GM23338 (cell line): ENCODE data around the gene MAP2K4. TPM values are rescaled to one million over a fixed set of nuclear protein-coding genes. Genes with fewer than 3 reads are reported as not detected.

Source experiments
- ATAC-seq: fragments of 200-7000 bp; cut with Tn5 transposase; 3 replicates; pipeline ENCODE4 v1.9.1; 2020
- DNase-seq: peaks from one replicate; pipeline ENCODE4 v3.0.0-alpha.2; 2015; ENCODE audit warnings: low spot score
- H2AFZ ChIP-seq: fragments of 200-600 bp; sonication (generic); 2 replicates; pipeline ENCODE4 v1.8.0; 2016; ENCODE audit warnings: antibody characterized with exemption, mild to moderate bottlenecking, moderate library complexity
- H3F3A ChIP-seq: fragments of 200-600 bp; sonication (generic); replicated peaks from 2 replicates; pipeline ENCODE4 v1.8.0; 2017; ENCODE audit warnings: antibody characterized with exemption, mixed run types, low read depth
- H3K27ac ChIP-seq: fragments of 200-600 bp; sonication (generic); 2 replicates; pipeline ENCODE4 v1.6.1; 2016; ENCODE audit warnings: low read depth
- H3K27me3 ChIP-seq: fragments of 200-600 bp; sonication (generic); 2 replicates; pipeline ENCODE4 v1.8.0; 2016; ENCODE audit warnings: mild to moderate bottlenecking, mixed run types, moderate library complexity; ENCODE audit not compliant: insufficient read depth
- H3K36me3 ChIP-seq: fragments of 200-600 bp; sonication (generic); 2 replicates; pipeline ENCODE4 v1.8.0; 2016; ENCODE audit warnings: mild to moderate bottlenecking; ENCODE audit not compliant: insufficient read depth
- H3K4me1 ChIP-seq: fragments of 200-600 bp; sonication (generic); 2 replicates; pipeline ENCODE4 v1.8.0; 2016; ENCODE audit warnings: mild to moderate bottlenecking, moderate library complexity; ENCODE audit not compliant: insufficient read depth
- H3K4me2 ChIP-seq: fragments of 200-600 bp; sonication (generic); 2 replicates; pipeline ENCODE4 v1.7.1; 2017; ENCODE audit warnings: mixed run types
- H3K4me3 ChIP-seq: fragments of 200-600 bp; sonication (generic); 2 replicates; pipeline ENCODE4 v1.6.1; 2016; ENCODE audit warnings: mixed run types
- H3K79me2 ChIP-seq: fragments of 200-600 bp; sonication (generic); replicated peaks from 2 replicates; pipeline ENCODE4 v1.8.0; 2017; ENCODE audit warnings: mild to moderate bottlenecking; ENCODE audit not compliant: insufficient read depth
- H3K9me2 ChIP-seq: fragments of 200-600 bp; sonication (generic); 2 replicates; pipeline ENCODE4 v1.8.0; 2017; ENCODE audit not compliant: insufficient read depth
- H4K20me1 ChIP-seq: fragments of 200-600 bp; sonication (generic); replicated peaks from 2 replicates; pipeline ENCODE4 v1.8.0; 2017; ENCODE audit warnings: mild to moderate bottlenecking; ENCODE audit not compliant: insufficient read depth
- H3K27ac Mint-ChIP-seq: 2 replicates; pipeline ENCODE4 v1.8.0; 2020; ENCODE audit warnings: inconsistent platforms, mild to moderate bottlenecking, moderate library complexity, mixed read lengths
- H3K27me3 Mint-ChIP-seq: 3 replicates; pipeline ENCODE4 v1.8.0; 2022; ENCODE audit warnings: low read depth, mild to moderate bottlenecking, moderate library complexity, mixed read lengths, inconsistent platforms; ENCODE audit not compliant: insufficient read depth, poor library complexity
- H3K36me3 Mint-ChIP-seq: 3 replicates; pipeline ENCODE4 v1.8.0; 2021; ENCODE audit warnings: low read depth, mild to moderate bottlenecking, inconsistent platforms, moderate library complexity, mixed read lengths
- H3K4me1 Mint-ChIP-seq: 3 replicates; pipeline ENCODE4 v1.8.0; 2020; ENCODE audit warnings: mild to moderate bottlenecking, inconsistent platforms, mixed read lengths
- H3K4me3 Mint-ChIP-seq: 3 replicates; pipeline ENCODE4 v1.8.0; 2021; ENCODE audit warnings: moderate library complexity, mild to moderate bottlenecking, inconsistent platforms, mixed read lengths
- H3K9me3 Mint-ChIP-seq: 3 replicates; pipeline ENCODE4 v1.8.0; 2020; ENCODE audit warnings: moderate library complexity, mild to moderate bottlenecking, inconsistent platforms, mixed read lengths
- CREB1 ChIP-seq: fragments of 250-450 bp; sonication (Bioruptor Pico); IDR thresholded peaks from 2 replicates; pipeline ENCODE4 v1.5.0; 2020; ENCODE audit warnings: low read depth, mild to moderate bottlenecking, moderate library complexity
- ETS1 ChIP-seq: IDR thresholded peaks from 2 replicates; pipeline ENCODE4 v1.6.1; 2016; ENCODE audit warnings: antibody characterized with exemption
- EZH2 ChIP-seq: fragments of 200-600 bp; sonication (generic); IDR thresholded peaks from one replicate; pipeline ENCODE4 v1.8.0; 2017; ENCODE audit warnings: antibody characterized with exemption, mild to moderate bottlenecking, low read depth; ENCODE audit not compliant: unreplicated experiment
- EZH2phosphoT487 ChIP-seq: fragments of 200-600 bp; sonication (generic); IDR thresholded peaks from one replicate; pipeline ENCODE4 v1.8.1; 2018; ENCODE audit warnings: antibody characterized with exemption; ENCODE audit not compliant: unreplicated experiment
- JUNB ChIP-seq: IDR thresholded peaks from one replicate; pipeline ENCODE4 v1.6.1; 2016; ENCODE audit warnings: antibody characterized with exemption; ENCODE audit not compliant: unreplicated experiment
- NANOG ChIP-seq: IDR thresholded peaks from 2 replicates; pipeline ENCODE4 v1.6.1; 2016; ENCODE audit warnings: antibody characterized with exemption, borderline replicate concordance
- POLR2AphosphoS5 ChIP-seq: IDR thresholded peaks from 2 replicates; pipeline ENCODE4 v1.6.1; 2016; ENCODE audit warnings: antibody characterized with exemption, low read depth
- REST ChIP-seq: IDR thresholded peaks from one replicate; pipeline ENCODE4 v1.6.1; 2018; ENCODE audit warnings: antibody characterized with exemption; ENCODE audit not compliant: unreplicated experiment
- STAT1 ChIP-seq: IDR thresholded peaks from one replicate; pipeline ENCODE4 v1.6.1; 2016; ENCODE audit warnings: antibody characterized with exemption; ENCODE audit not compliant: unreplicated experiment
- ZNF114 ChIP-seq: fragments of 250-450 bp; sonication (Bioruptor Pico); IDR thresholded peaks from 2 replicates; pipeline ENCODE4 v1.5.0; 2020; ENCODE audit warnings: mild to moderate bottlenecking, moderate library complexity
- ZNF331 ChIP-seq: fragments of 250-450 bp; sonication (Bioruptor Pico); IDR thresholded peaks from 2 replicates; pipeline ENCODE4 v1.5.0; 2020; ENCODE audit warnings: low read depth, mild to moderate bottlenecking, moderate library complexity
- ZNF462 ChIP-seq: fragments of 250-450 bp; sonication (Bioruptor Pico); IDR thresholded peaks from 2 replicates; pipeline ENCODE4 v1.5.0; 2020; ENCODE audit warnings: mild to moderate bottlenecking, moderate library complexity
- polyA plus RNA-seq: library from polyadenylated mRNA; unstranded; fragments of >200 nt; fragmentation: Nextera tagmentation; extraction: Ambion mirVana; gene quantifications from 2 replicates; pipeline ENCODE4 v1.2.1, GENCODE V29; 2016
- total RNA-seq: library from RNA; depleted of rRNA; stranded (reverse); fragments of >200 nt; shearing (Covaris generic); gene quantifications from 2 replicates; pipeline ENCODE4 v1.2.3, GENCODE V29; 2014
- TF ChIP-seq, protein P1 (sequence below), 2 experiments: fragments of 200-600 bp in 1 of 2; sonication (generic) in 1 of 2; conservative IDR thresholded peaks; 2 replicates each; pipeline versions ENCODE4 v1.5.1 to v1.6.1; 2016 to 2017; ENCODE audit warnings: antibody characterized with exemption in 2 of 2, low read depth in 2 of 2, mild to moderate bottlenecking in 2 of 2, moderate library complexity in 1 of 2

The MAP2K4 gene
- total and polyA plus RNA-seq, 2 experiments from 2014 or later, result 25.3 to 36.4 TPM

DNA sequence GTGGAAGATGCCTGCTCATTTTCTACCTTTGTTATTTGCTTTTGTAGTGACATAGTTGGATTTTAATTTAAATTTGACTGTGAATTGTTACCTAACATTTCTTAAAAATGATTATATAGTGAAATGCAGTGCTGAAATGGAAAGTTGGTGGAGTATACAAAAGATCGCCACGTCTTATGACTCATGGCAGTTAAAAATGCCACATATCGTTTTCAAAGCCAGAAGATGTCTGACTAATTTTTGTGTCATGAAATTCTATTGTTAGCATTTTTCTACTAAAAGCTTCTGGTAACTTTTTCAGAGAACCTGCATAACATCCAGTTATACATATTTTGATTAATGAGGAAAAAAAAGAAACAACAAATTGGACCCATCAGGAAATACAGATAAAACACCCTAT lies 20.6 kb downstream of the MAP2K4 start:
- H3K36me3 ChIP-seq, result no peaks in the 10 kb centered on the region
- no peak overlapping the region for H3K4me3 Mint-ChIP-seq
- no peaks in the 10 kb centered on the region for H3K9me3 Mint-ChIP-seq
- no peak for ATAC-seq
- peaks cover 20% of the 10 kb centered on the region for H3K4me1 Mint-ChIP-seq
- H3K27me3 ChIP-seq, result no peaks in the 10 kb centered on the region
- no peak for TF ChIP-seq ZNF331 (CRISPR knock-in tag)
- no peak for TF ChIP-seq ETS1
- no peak for TF ChIP-seq EZH2phosphoT487
- no peak for TF ChIP-seq NANOG
- TF ChIP-seq STAT1, result no peak
- TF ChIP-seq, protein P1, sequence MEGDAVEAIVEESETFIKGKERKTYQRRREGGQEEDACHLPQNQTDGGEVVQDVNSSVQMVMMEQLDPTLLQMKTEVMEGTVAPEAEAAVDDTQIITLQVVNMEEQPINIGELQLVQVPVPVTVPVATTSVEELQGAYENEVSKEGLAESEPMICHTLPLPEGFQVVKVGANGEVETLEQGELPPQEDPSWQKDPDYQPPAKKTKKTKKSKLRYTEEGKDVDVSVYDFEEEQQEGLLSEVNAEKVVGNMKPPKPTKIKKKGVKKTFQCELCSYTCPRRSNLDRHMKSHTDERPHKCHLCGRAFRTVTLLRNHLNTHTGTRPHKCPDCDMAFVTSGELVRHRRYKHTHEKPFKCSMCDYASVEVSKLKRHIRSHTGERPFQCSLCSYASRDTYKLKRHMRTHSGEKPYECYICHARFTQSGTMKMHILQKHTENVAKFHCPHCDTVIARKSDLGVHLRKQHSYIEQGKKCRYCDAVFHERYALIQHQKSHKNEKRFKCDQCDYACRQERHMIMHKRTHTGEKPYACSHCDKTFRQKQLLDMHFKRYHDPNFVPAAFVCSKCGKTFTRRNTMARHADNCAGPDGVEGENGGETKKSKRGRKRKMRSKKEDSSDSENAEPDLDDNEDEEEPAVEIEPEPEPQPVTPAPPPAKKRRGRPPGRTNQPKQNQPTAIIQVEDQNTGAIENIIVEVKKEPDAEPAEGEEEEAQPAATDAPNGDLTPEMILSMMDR (conservative IDR thresholded peaks at IDR 0.05; ENCODE audit: low read depth in 2 of 2), result no peak
- no peak for TF ChIP-seq JUNB
- no peak for TF ChIP-seq POLR2AphosphoS5
- no peak for TF ChIP-seq REST
- no peak for TF ChIP-seq ZNF114 (CRISPR knock-in tag)
- no peak for TF ChIP-seq ZNF462 (CRISPR knock-in tag)
- TF ChIP-seq EZH2, result no peak
- no peak for TF ChIP-seq CREB1
- no peaks in the 10 kb centered on the region for H3K9me2 ChIP-seq
- H2AFZ ChIP-seq, result no peak overlapping the region
- H3K4me2 ChIP-seq, result no peak overlapping the region
- H3K27ac Mint-ChIP-seq, result no peak overlapping the region
- no peaks in the 10 kb centered on the region for H3F3A ChIP-seq
- H3K4me1 ChIP-seq, result peaks cover 16% of the 10 kb centered on the region
- H4K20me1 ChIP-seq, result peaks cover 6% of the 10 kb centered on the region; the same call in 1 of the 2 replicates
- no peak for DNase-seq
- no peak overlapping the region for H3K4me3 ChIP-seq
- H3K27me3 Mint-ChIP-seq, result peaks cover under 1% of the 10 kb centered on the region
- peaks cover 100% of the 10 kb centered on the region for H3K79me2 ChIP-seq
- H3K36me3 Mint-ChIP-seq, result no peaks in the 10 kb centered on the region
- H3K27ac ChIP-seq, result no peak overlapping the region
